Fibroblast of pulmonary artery (primary cell): ENCODE measurements around the gene RBMY1E.
"Not testable (repeated sequence)": the region's sequence is repeated elsewhere in the genome, so short reads cannot be mapped to it uniquely, and the experiment has no call there.

ENCODE experiments used
- DNase-seq: peaks from one replicate; pipeline ENCODE4 v3.0.0-alpha.2; 2010; ENCODE audit warnings: low read depth
- H3K4me3 ChIP-seq: replicated peaks from 2 replicates; pipeline ENCODE4 v1.5.1; 2011; ENCODE audit warnings: low read depth, mild to moderate bottlenecking, control low read depth, low read length, moderate library complexity

RBMY1E gene

GRCh38 chrY:21917932-21918331 lies at the start of gene RBMY1E:
RBMY1E (minus strand) TSS chrY:21918032; CDS start chrY:21916054, 1,978 bp downstream.
- not testable (repeated sequence) for H3K4me3 ChIP-seq, DNase-seq

DNA sequence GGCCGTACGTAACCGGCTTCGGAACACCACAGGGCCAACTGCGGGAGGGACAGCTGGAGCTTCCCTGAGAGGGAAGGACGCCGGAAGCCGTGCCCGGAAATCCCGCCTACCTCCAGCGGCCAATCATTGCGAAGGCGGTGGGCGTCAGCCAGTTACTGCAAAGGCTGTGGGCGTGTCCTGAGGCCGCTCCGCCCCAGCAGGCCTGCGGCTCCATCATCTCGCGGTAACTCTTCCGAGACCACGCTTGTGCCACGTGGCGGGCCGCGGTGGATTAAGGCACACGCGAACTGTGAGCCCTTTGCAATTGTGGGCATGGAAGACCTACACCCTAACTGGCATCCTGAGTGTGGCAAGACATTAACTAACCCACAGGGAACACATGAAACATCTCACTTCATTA lies 23.4 kb downstream of the RBMY1E start, which contains the start of gene RBMY1D:
RBMY1D (minus strand) TSS at position 101 of the 400 bp plus-strand sequence. CDS start 2,013 bp downstream, outside the sequence.
- not testable (repeated sequence) for DNase-seq, H3K4me3 ChIP-seq

DNA sequence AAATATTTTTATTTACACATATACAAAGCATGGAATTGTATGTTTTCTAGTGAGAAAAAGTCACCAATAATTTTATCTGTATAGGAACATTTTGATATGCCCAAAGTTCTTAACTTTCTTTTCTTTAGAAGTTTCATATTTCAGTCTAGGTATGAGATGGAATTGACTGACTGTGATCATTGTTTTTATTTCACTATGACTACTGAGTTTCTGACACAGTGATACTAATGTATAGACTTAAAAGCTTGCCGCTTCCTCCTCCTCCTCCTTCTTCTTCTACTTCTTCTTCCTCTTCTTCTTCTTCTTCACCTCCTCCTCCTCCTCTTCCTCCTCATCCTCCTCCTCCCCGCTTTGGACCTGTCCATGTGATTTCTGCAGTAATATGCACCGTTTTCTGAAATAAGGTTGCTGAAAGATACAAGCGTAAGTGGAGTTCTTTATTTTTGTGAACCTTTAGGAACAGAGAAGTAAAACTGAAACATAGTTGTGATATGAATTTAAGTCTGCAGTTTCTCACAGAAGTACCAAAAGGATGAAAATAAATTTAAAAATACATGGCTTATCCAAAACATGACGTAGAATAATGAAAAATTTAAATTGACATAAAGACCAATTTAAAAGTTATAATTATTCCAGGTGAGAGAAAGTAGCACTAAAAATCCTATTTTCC lies 48.3 kb downstream of the RBMY1E start:
- not testable (repeated sequence) for H3K4me3 ChIP-seq, DNase-seq
